IMR-90 (cell line): ENCODE data around the gene KIR3DL1. TPM values are rescaled to one million over a fixed set of nuclear protein-coding genes. Genes with fewer than 3 reads are reported as not detected.
"Not testable (repeated sequence)": the region's sequence is repeated elsewhere in the genome, so short reads cannot be mapped to it uniquely, and the experiment has no call there.

ENCODE experiments used
- ATAC-seq: fragments of 200-7000 bp; cut with Tn5 transposase; 2 replicates; pipeline ENCODE4 v1.9.1; 2020; ENCODE audit warnings: low read depth, mild to moderate bottlenecking, moderate library complexity
- BruUV-seq: library from RNA; stranded (reverse); fragments of 400-500 nt; replicated peaks from 2 replicates; lab custom pipeline; 2021; lab: Mats Ljungman, UMichigan
- CTCF ChIA-PET: fragments of 300-600 bp; formaldehyde crosslinking; extraction: SDS; loops from one replicate; lab custom pipeline; 2021; ENCODE audit warnings: antibody characterized with exemption; lab: Yijun Ruan, JAX
- POLR2A ChIA-PET: fragments of 300-600 bp; sonication (Branson Sonifier 250); formaldehyde crosslinking; loops from one replicate; lab custom pipeline; 2022; ENCODE audit warnings: antibody characterized with exemption; ENCODE audit not compliant: unreplicated experiment; lab: Charles Lee
- DNase-seq: peaks from one replicate; pipeline ENCODE4 v3.0.0; 2013
- H2AFZ ChIP-seq: replicated peaks from 2 replicates; pipeline ENCODE3; 2013; ENCODE audit warnings: low read length, mild to moderate bottlenecking; ENCODE audit not compliant: poor library complexity
- H2AK5ac ChIP-seq: 2 replicates; pipeline ENCODE4 v1.6.1; 2013; ENCODE audit warnings: low read depth, low read length, inconsistent platforms
- H2AK9ac ChIP-seq: replicated peaks from 2 replicates; pipeline ENCODE3; 2013; ENCODE audit warnings: mild to moderate bottlenecking, low read depth, low read length, moderate library complexity; ENCODE audit not compliant: poor library complexity
- H2BK120ac ChIP-seq: 2 replicates; pipeline ENCODE4 v1.6.1; 2013; ENCODE audit warnings: low read depth, low read length, inconsistent platforms
- H2BK15ac ChIP-seq: 3 replicates; pipeline ENCODE4 v1.6.1; 2013; ENCODE audit warnings: low read depth, low read length, inconsistent platforms
- H2BK20ac ChIP-seq: 2 replicates; pipeline ENCODE4 v1.6.1; 2013; ENCODE audit warnings: low read depth, mild to moderate bottlenecking, inconsistent platforms, low read length, moderate library complexity
- H2BK5ac ChIP-seq: 2 replicates; pipeline ENCODE4 v1.6.1; 2013; ENCODE audit warnings: mild to moderate bottlenecking, low read depth, low read length, inconsistent platforms; ENCODE audit not compliant: poor library complexity, severe bottlenecking
- H3K14ac ChIP-seq: replicated peaks from 2 replicates; pipeline ENCODE4 v1.6.1; 2013; ENCODE audit warnings: low read depth, low read length, inconsistent platforms
- H3K18ac ChIP-seq: 2 replicates; pipeline ENCODE4 v1.6.1; 2013; ENCODE audit warnings: low read depth, low read length, control low read depth
- H3K23ac ChIP-seq: 2 replicates; pipeline ENCODE4 v1.6.1; 2013; ENCODE audit warnings: low read depth, low read length, inconsistent platforms
- H3K27ac ChIP-seq: 2 replicates; pipeline ENCODE4 v1.5.1; 2013; ENCODE audit warnings: mild to moderate bottlenecking, control low read depth, low read length; ENCODE audit not compliant: insufficient read depth
- H3K27me3 ChIP-seq: 2 replicates; pipeline ENCODE4 v1.6.1; 2013; ENCODE audit warnings: low read length; ENCODE audit not compliant: control insufficient read depth, insufficient read depth
- H3K36me3 ChIP-seq: 2 replicates; pipeline ENCODE4 v1.6.1; 2013; ENCODE audit warnings: low read length, mixed read lengths; ENCODE audit not compliant: control insufficient read depth, insufficient read depth
- H3K4ac ChIP-seq: 2 replicates; pipeline ENCODE4 v1.6.1; 2013; ENCODE audit warnings: low read depth, low read length, inconsistent platforms
- H3K4me1 ChIP-seq: 2 replicates; pipeline ENCODE4 v1.6.1; 2013; ENCODE audit warnings: low read length, mixed read lengths; ENCODE audit not compliant: control insufficient read depth, insufficient read depth
- H3K4me2 ChIP-seq: 2 replicates; pipeline ENCODE4 v1.6.1; 2013; ENCODE audit warnings: low read depth, mild to moderate bottlenecking, control low read depth, low read length, moderate library complexity
- H3K4me3 ChIP-seq: 2 replicates; pipeline ENCODE4 v1.5.1; 2013; ENCODE audit warnings: low read depth, mild to moderate bottlenecking, control low read depth, low read length, moderate library complexity; ENCODE audit not compliant: insufficient read depth
- H3K56ac ChIP-seq: 2 replicates; pipeline ENCODE4 v1.6.1; 2013; ENCODE audit warnings: low read length, inconsistent platforms; ENCODE audit not compliant: insufficient read depth; ENCODE audit errors: extremely low read depth
- H3K79me1 ChIP-seq, 2 experiments: 2 replicates each; pipeline ENCODE4 v1.6.1; 2013; ENCODE audit warnings: low read length in 2 of 2, inconsistent platforms in 1 of 2, low read depth in 1 of 2
- H3K9ac ChIP-seq: 2 replicates; pipeline ENCODE4 v1.6.1; 2013; ENCODE audit warnings: low read depth, low read length, control low read depth
- H3K9me1 ChIP-seq: 2 replicates; pipeline ENCODE4 v1.6.1; 2013; ENCODE audit warnings: low read length, inconsistent platforms; ENCODE audit not compliant: insufficient read depth
- H3K9me3 ChIP-seq: 2 replicates; pipeline ENCODE4 v1.6.1; 2013; ENCODE audit warnings: low read length; ENCODE audit not compliant: control insufficient read depth, insufficient read depth
- H4K20me1 ChIP-seq: 2 replicates; pipeline ENCODE4 v1.6.1; 2013; ENCODE audit warnings: low read length, inconsistent platforms; ENCODE audit not compliant: insufficient read depth
- H4K5ac ChIP-seq: 2 replicates; pipeline ENCODE4 v1.6.1; 2013; ENCODE audit warnings: mild to moderate bottlenecking, low read depth, low read length, control low read depth
- H4K8ac ChIP-seq, 2 experiments: 2 replicates each; pipeline ENCODE4 v1.6.1; 2013; ENCODE audit warnings: low read depth in 2 of 2, low read length in 2 of 2, control low read depth in 1 of 2, inconsistent platforms in 1 of 2
- H4K91ac ChIP-seq: 2 replicates; pipeline ENCODE4 v1.6.1; 2013; ENCODE audit warnings: low read depth, low read length, inconsistent platforms; ENCODE audit not compliant: insufficient read depth
- WGBS, 2 experiments: methylation state at CpG; one replicate each; pipeline versions ENCODE4 v1.1.5 to v1.1.7; 2013; ENCODE audit warnings: missing lambda C conversion rate in 2 of 2; ENCODE audit not compliant: insufficient read length in 1 of 2; ENCODE audit errors: extremely low coverage in 2 of 2; 5-methylcytosine and 5-hydroxymethylcytosine counted together
- dilution Hi-C: fragments of 300-500 bp; cut with HindIII; formaldehyde crosslinking; loops from one replicate; pipeline ENCODE4 v1.14.3; 2018; ENCODE audit warnings: low sequenced_read_pairs; ENCODE audit not compliant: unreplicated experiment
- in situ Hi-C: fragments of 300-500 bp; cut with MboI; formaldehyde crosslinking; loops from 3 replicates; pipeline ENCODE4 v1.14.3; 2019; ENCODE audit warnings: low sequenced_read_pairs, inconsistent platforms, mixed read lengths
- intact Hi-C: fragments of 100-400 bp; cut with micrococcal nuclease; formaldehyde crosslinking; loops from 2 replicates; pipeline ENCODE4 v1.10.0; 2022
- polyA plus RNA-seq, 3 experiments: library from polyadenylated mRNA; depleted of rRNA; stranded (reverse); fragments of >200 nt; gene quantifications; 2 replicates each; pipeline ENCODE4 v1.2.3, GENCODE V29; 2012; ENCODE audit warnings: low replicate concordance in 1 of 3
- total RNA-seq: library from RNA; depleted of rRNA; stranded (reverse); fragments of >200 nt; gene quantifications from 2 replicates; pipeline ENCODE4 v1.2.3, GENCODE V29; 2012

KIR3DL1 gene
- total and polyA plus RNA-seq, 2 of the 4 experiments (the other 2 are of a cell fraction) = not detected

- intact Hi-C loops, BruUV-seq: not testable (repeated sequence)
Measured at GRCh38 chr19:54775830-54776229, 40.4 kb upstream of the KIR3DL1 start.

DNA sequence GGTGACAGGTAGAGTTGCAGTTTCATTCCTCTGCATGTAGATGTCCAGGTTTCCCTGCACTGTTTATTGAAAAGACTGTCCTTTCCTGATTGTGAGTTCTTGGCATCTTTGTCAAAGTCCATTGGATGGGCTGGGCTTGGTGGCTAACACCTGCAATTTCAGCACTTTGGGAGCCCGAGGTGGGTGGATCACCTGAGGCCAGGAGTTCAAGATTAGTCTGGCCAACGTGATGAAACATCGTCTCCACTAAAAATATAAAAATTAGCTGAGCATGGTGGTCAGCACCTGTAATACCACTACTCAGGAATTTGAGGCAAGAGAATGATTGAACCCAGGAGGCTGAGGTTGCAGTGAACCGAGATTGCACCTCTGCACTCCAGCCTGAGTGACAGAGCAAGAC, 38.4 kb upstream of the KIR3DL1 start:
- H2AK9ac ChIP-seq, H2AFZ ChIP-seq, CTCF ChIA-PET, H3K56ac ChIP-seq, H3K4ac ChIP-seq, H3K4me2 ChIP-seq, H2AK5ac ChIP-seq, BruUV-seq, H2BK20ac ChIP-seq, H3K4me1 ChIP-seq, in situ Hi-C loops, dilution Hi-C loops, ATAC-seq, H3K79me1 ChIP-seq, H3K4me3 ChIP-seq, H4K91ac ChIP-seq, H4K20me1 ChIP-seq, H3K23ac ChIP-seq, H4K8ac ChIP-seq, H4K5ac ChIP-seq, H3K36me3 ChIP-seq, DNase-seq, H3K14ac ChIP-seq, intact Hi-C loops, H3K9me1 ChIP-seq, H3K27me3 ChIP-seq, H3K9ac ChIP-seq, H3K18ac ChIP-seq, H3K27ac ChIP-seq, POLR2A ChIA-PET, H2BK120ac ChIP-seq, H2BK15ac ChIP-seq, H3K9me3 ChIP-seq, H2BK5ac ChIP-seq: not testable (repeated sequence)
- no CpG with 5 or more reads among the region's 4 CpGs for WGBS, 2 experiments

More at GRCh38 chr19:54775830-54776229, 40.4 kb upstream of the KIR3DL1 start:
- H3K4ac ChIP-seq, H3K56ac ChIP-seq, H3K4me2 ChIP-seq, H3K9me3 ChIP-seq, H3K23ac ChIP-seq, H2BK20ac ChIP-seq, H3K27me3 ChIP-seq, H2AK5ac ChIP-seq, H2AK9ac ChIP-seq, H3K9ac ChIP-seq, H2BK15ac ChIP-seq, H2BK120ac ChIP-seq, H3K4me3 ChIP-seq, H3K18ac ChIP-seq, in situ Hi-C loops, POLR2A ChIA-PET, H3K14ac ChIP-seq, H3K79me1 ChIP-seq, H4K5ac ChIP-seq, H3K9me1 ChIP-seq, H2BK5ac ChIP-seq, H3K4me1 ChIP-seq, DNase-seq, ATAC-seq, H2AFZ ChIP-seq, H4K91ac ChIP-seq, CTCF ChIA-PET, H4K8ac ChIP-seq, H4K20me1 ChIP-seq, H3K27ac ChIP-seq, dilution Hi-C loops, H3K36me3 ChIP-seq: not testable (repeated sequence)
- no CpG with 5 or more reads among the region's 8 CpGs for WGBS, 2 experiments
